Right lobe of liver (tissue), 4 donors: ENCODE results near the gene RAD23A.

Experiments used
- CTCF ChIP-seq, 4 donors: fragments of 200-600 bp in 3 of 4; fragments of 450-650 bp in 1 of 4; IDR thresholded peaks; one replicate each; pipeline versions ENCODE4 v1.5.1 to v1.8.0; 2016 to 2022; ENCODE audit warnings: antibody characterized with exemption in 4 of 4, mild to moderate bottlenecking in 2 of 4
- POLR2A ChIP-seq: fragments of 450-650 bp; IDR thresholded peaks from one replicate; pipeline ENCODE4 v1.6.1; 2017; ENCODE audit warnings: antibody characterized with exemption, mild to moderate bottlenecking
- donor health status: DM: no; HTN: no; CAD: no.
- donor health status: DM: no; HTN: no; CAD: no.
- donor health status: DM: no; HTN: yes; CAD: no.

GRCh38 chr19:12984143-12984627 is 38.5 kb downstream of the RAD23A start:
- no peak for TF ChIP-seq CTCF (IDR thresholded peaks at IDR 0.05)
- TF ChIP-seq POLR2A: no peak
